Transverse colon (tissue), 4 donors: ENCODE results near the gene HIVEP2. TPM values are rescaled to one million over a fixed set of nuclear protein-coding genes. Genes with fewer than 3 reads are reported as not detected.

Experiments
- DNase-seq: peaks from one replicate; pipeline ENCODE4 v3.0.0-alpha.2; 2019
- H3K27ac ChIP-seq, 4 donors: fragments of 200-600 bp; sonication (generic); 2 replicates each; pipeline ENCODE4 v1.5.1; 2016 to 2018; ENCODE audit warnings: inconsistent platforms in 4 of 4
- H3K27me3 ChIP-seq: fragments of 200-600 bp; sonication (generic); 2 replicates; pipeline ENCODE4 v1.5.1; 2017; ENCODE audit warnings: inconsistent platforms
- H3K36me3 ChIP-seq, 4 donors: fragments of 200-600 bp; sonication (generic); 2 replicates each; pipeline ENCODE4 v1.5.1; 2017 to 2019; ENCODE audit warnings: inconsistent platforms in 4 of 4
- H3K4me1 ChIP-seq, 4 donors: fragments of 200-600 bp; sonication (generic); 2 replicates each; pipeline ENCODE4 v1.5.1; 2017 to 2020; ENCODE audit warnings: inconsistent platforms in 4 of 4
- H3K4me3 ChIP-seq, 4 donors: fragments of 200-600 bp; sonication (generic); 1 replicate in 1 of 4; 2 replicates in 3 of 4; pipeline versions ENCODE4 v1.5.1 to v1.6.1; 2017 to 2019; ENCODE audit warnings: inconsistent platforms in 4 of 4
- H3K9me3 ChIP-seq, 2 donors: fragments of 200-600 bp; sonication (generic); 2 replicates each; pipeline ENCODE4 v1.5.1; 2017 to 2019; ENCODE audit warnings: inconsistent platforms in 2 of 2
- CTCF ChIP-seq, 5 experiments: fragments of 200-600 bp in 3 of 5; fragments of 450-650 bp in 2 of 5; sonication (generic) in 3 of 5; IDR thresholded peaks; 1 replicate in 2 of 5; 2 replicates in 3 of 5; pipeline ENCODE4 v1.5.1; 2016 to 2017; ENCODE audit warnings: antibody characterized with exemption in 5 of 5, inconsistent platforms in 3 of 5, mild to moderate bottlenecking in 2 of 5, moderate library complexity in 1 of 5
- EP300 ChIP-seq: sonication (generic); formaldehyde crosslinking; IDR thresholded peaks from one replicate; pipeline ENCODE4 v1.6.1; 2017; ENCODE audit warnings: antibody characterized with exemption, low read depth
- POLR2A ChIP-seq: fragments of 450-650 bp; IDR thresholded peaks from one replicate; pipeline ENCODE4 v1.6.1; 2016; ENCODE audit warnings: antibody characterized with exemption, mild to moderate bottlenecking, moderate library complexity
- POLR2AphosphoS5 ChIP-seq, 3 donors: sonication (generic); formaldehyde crosslinking; IDR thresholded peaks; one replicate each; pipeline ENCODE4 v1.6.1; 2016; ENCODE audit warnings: antibody characterized with exemption in 3 of 3
- WGBS, 2 donors: methylation state at CpG; one replicate each; pipeline ENCODE4 v1.1.5; 2018; ENCODE audit warnings: low coverage in 1 of 2; 5-methylcytosine and 5-hydroxymethylcytosine counted together
- in situ Hi-C, 4 donors: fragments of 200-750 bp; cut with MboI; loops; one replicate each; pipeline versions ENCODE4 v1.15.0 to v1.15.1; 2017; ENCODE audit warnings: low sequenced_read_pairs in 3 of 4, low pct_ligation_motif_present in 1 of 4, low pct_unique_long_range_greater_than_20kb in 1 of 4
- intact Hi-C: fragments of 100-400 bp; cut with DNase I; formaldehyde crosslinking; loops from one replicate; pipeline ENCODE4 v1.15.1; 2023; ENCODE audit warnings: low total_unique reads
- total RNA-seq, 4 donors: library from RNA; depleted of rRNA; stranded (reverse); fragments of >200 nt; gene quantifications; one replicate each; pipeline ENCODE4 v1.1.0, GENCODE V29; 2016

Gene HIVEP2
- total RNA-seq, 4 donors from 2014 or later: 10.0 to 22.5 (median 13.7) TPM

- Histone ChIP-seq H3K4me1 (no peaks in the 10 kb centered on the region), H3K27me3 (no peaks in the 10 kb centered on the region), H3K9me3 (no peaks in the 10 kb centered on the region), H3K36me3 (no peaks in the 10 kb centered on the region), H3K27ac (no peak overlapping the region), H3K4me3 (no peak overlapping the region)
- WGBS, 2 donors: 86 to 89% methylated on average over 1 of the region's 1 CpG
- intact Hi-C loops (no loop called here), in situ Hi-C loops (no loop called here)
- no peak for TF ChIP-seq EP300
- TF ChIP-seq POLR2AphosphoS5 (IDR thresholded peaks at IDR 0.05): no peak
- no peak for TF ChIP-seq POLR2A
- no peak for TF ChIP-seq CTCF (IDR thresholded peaks at IDR 0.05)
- no peak for DNase-seq
These were observed 28.1 kb downstream of the HIVEP2 start for GRCh38 chr6:142916881-142917280.

GRCh38 chr6:142914937-142915697 lies 29.9 kb downstream of the HIVEP2 start:
- no peaks in the 10 kb centered on the region for H3K36me3 ChIP-seq
- intact Hi-C loops: no loop called here
- H3K9me3 ChIP-seq: no peaks in the 10 kb centered on the region
- DNase-seq: no peak
- no peaks in the 10 kb centered on the region for H3K27me3 ChIP-seq
- no peaks in the 10 kb centered on the region for H3K4me1 ChIP-seq
- no peak overlapping the region for H3K27ac ChIP-seq
- no peak overlapping the region for H3K4me3 ChIP-seq
- TF ChIP-seq POLR2A (no peak), EP300 (no peak), POLR2AphosphoS5 (IDR thresholded peaks at IDR 0.05) (no peak)
- in situ Hi-C loops: no loop called here
- WGBS, 2 donors: 93% methylated on average over 2 of the region's 2 CpGs; no CpG with 5 or more reads in 1 of the 2 donors

- DNase-seq: no peak
- no peak overlapping the region for H3K27ac ChIP-seq
- H3K27me3 ChIP-seq: no peaks in the 10 kb centered on the region
- no peaks in the 10 kb centered on the region for H3K9me3 ChIP-seq
- no peaks in the 10 kb centered on the region for H3K4me1 ChIP-seq
- intact Hi-C loops (no loop called here), in situ Hi-C loops (no loop called here)
- WGBS, 2 donors: 74 to 86% methylated on average over 1 to 2 of the region's 2 CpGs
- TF ChIP-seq POLR2A (no peak), POLR2AphosphoS5 (IDR thresholded peaks at IDR 0.05) (no peak), EP300 (no peak), CTCF (IDR thresholded peaks at IDR 0.05) (no peak)
- no peak overlapping the region for H3K4me3 ChIP-seq
- no peaks in the 10 kb centered on the region for H3K36me3 ChIP-seq
These were observed 30.6 kb downstream of the HIVEP2 start for GRCh38 chr6:142914369-142914768.

- Histone ChIP-seq H3K4me1 (no peaks in the 10 kb centered on the region), H3K36me3 (no peaks in the 10 kb centered on the region), H3K4me3 (no peak overlapping the region), H3K27me3 (no peaks in the 10 kb centered on the region), H3K27ac (peak overlapping the region in 3 of 4 donors; percentile 4 to 38 (median 26)), H3K9me3 (no peaks in the 10 kb centered on the region)
- intact Hi-C loops: no loop called here
- DNase-seq: peak; percentile 57
- no peak for TF ChIP-seq CTCF (IDR thresholded peaks at IDR 0.05)
- no peak for TF ChIP-seq EP300
- TF ChIP-seq POLR2AphosphoS5 (IDR thresholded peaks at IDR 0.05): no peak
- no peak for TF ChIP-seq POLR2A
- WGBS, 2 donors: 78 to 89% methylated on average over 3 to 10 of the region's 10 CpGs
- in situ Hi-C loops: no loop called here
These were observed 31.4 kb downstream of the HIVEP2 start for GRCh38 chr6:142913511-142914047.
